D721Med (cell line): ENCODE data around the gene KLHDC3.
A peak's percentile ranks its signal among the peaks of the same experiment; 100 is the strongest.

Source experiments
- DNase-seq: peaks from one replicate; pipeline ENCODE4 v3.0.0; 2011; ENCODE audit warnings: low spot score; ENCODE audit not compliant: insufficient read length
- FAIRE-seq: peaks from 2 replicates; lab custom pipeline; 2011; peaks lifted over from hg19 to GRCh38; lab: Jason Lieb, UNC
- TF ChIP-seq, protein P1 (sequence below): IDR thresholded peaks from 2 replicates; pipeline ENCODE4 v1.5.1; 2012; ENCODE audit warnings: mild to moderate bottlenecking, control low read depth; ENCODE audit not compliant: insufficient read depth; ENCODE audit errors: missing control alignments

The KLHDC3 gene

DNA sequence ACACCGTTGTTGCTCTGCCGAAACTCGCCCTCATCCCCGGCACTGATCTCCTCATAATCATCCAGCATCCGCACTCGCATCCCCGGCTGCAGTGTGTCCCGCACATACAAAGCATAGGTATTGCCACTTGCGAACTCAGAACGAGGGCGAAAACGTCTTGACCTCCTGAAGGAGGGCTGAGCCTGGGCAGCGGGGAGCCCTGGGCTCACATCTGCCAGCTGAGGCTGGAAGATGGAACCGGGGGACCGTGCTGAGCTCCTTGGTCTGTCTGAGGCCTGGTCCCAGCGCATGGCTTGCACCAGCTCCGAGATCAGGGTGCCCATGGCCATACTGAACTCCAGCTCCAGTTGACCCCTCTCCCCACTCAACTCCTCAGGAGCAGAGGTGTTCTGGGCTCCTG lies 36.9 kb downstream of the KLHDC3 start:
- TF ChIP-seq, protein P1, sequence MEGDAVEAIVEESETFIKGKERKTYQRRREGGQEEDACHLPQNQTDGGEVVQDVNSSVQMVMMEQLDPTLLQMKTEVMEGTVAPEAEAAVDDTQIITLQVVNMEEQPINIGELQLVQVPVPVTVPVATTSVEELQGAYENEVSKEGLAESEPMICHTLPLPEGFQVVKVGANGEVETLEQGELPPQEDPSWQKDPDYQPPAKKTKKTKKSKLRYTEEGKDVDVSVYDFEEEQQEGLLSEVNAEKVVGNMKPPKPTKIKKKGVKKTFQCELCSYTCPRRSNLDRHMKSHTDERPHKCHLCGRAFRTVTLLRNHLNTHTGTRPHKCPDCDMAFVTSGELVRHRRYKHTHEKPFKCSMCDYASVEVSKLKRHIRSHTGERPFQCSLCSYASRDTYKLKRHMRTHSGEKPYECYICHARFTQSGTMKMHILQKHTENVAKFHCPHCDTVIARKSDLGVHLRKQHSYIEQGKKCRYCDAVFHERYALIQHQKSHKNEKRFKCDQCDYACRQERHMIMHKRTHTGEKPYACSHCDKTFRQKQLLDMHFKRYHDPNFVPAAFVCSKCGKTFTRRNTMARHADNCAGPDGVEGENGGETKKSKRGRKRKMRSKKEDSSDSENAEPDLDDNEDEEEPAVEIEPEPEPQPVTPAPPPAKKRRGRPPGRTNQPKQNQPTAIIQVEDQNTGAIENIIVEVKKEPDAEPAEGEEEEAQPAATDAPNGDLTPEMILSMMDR = no peak
- FAIRE-seq (no peak), DNase-seq (no peak)

DNA sequence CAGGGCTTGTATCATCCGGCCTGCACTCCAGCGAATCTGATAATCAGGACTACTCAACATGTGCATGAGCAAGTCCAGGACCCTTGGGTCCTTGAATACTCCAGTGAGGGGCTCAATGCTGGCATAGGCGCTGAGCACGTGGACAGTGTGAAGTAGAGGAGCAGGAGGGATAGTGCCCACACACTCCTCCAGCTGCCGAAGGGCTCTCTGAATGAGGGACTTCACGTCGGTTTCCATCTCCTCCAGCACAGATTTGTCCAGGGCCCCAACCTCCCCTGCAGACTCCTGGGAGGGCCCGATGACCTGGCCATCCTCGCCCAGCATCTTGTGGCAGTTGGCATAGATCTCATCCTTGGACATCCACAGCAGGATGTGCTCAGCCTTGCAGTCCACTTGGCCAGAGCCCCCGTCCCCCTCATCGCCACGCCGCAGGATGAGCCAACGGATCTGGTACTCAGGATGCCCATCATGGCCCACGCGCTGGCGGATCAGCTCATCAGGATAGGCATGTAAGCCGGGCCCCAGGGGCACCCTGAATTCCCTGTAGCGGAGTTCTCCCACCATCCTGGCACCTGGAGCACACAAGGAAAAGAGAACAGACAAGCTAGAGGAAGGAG lies 38.3 kb downstream of the KLHDC3 start:
- no peak for FAIRE-seq
- DNase-seq = no peak
- TF ChIP-seq, protein P1 = no peak

DNA sequence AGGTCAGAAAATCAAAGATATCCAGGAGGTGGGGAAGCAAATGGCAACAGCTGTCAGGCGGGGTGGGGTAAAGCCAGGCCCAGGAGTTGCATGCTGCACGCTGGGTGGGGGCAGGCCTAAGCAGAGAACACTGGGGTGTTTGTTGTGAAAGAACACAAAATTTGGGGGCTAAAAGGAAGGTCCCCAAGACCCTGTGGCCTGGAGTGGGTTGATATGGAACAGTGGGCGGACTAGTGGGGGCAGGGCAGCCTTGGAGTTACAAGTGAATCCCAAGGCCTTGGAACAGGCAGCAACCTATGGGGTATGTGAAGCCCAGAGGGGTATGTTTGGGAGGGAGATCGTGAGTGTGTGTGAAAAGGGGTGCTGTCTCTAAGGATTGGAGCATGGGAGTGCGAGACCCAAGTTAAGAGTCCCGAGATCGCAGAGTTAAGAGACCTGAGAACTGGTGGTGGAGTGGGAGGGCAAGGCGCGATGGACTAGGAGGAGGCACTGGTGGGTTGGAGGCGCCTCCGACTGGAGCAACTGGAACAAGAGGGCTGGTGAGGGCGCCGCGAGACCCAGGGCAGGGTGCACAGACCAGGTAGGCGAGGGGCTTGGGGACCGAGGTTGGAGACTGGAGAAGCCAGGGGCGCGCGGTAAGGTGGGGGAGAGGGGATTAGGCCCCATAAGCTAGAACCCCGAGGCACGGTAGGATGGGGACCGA lies 38.9 kb downstream of the KLHDC3 start:
- TF ChIP-seq, protein P1 = no peak
- DNase-seq (no peak), FAIRE-seq (no peak)

DNA sequence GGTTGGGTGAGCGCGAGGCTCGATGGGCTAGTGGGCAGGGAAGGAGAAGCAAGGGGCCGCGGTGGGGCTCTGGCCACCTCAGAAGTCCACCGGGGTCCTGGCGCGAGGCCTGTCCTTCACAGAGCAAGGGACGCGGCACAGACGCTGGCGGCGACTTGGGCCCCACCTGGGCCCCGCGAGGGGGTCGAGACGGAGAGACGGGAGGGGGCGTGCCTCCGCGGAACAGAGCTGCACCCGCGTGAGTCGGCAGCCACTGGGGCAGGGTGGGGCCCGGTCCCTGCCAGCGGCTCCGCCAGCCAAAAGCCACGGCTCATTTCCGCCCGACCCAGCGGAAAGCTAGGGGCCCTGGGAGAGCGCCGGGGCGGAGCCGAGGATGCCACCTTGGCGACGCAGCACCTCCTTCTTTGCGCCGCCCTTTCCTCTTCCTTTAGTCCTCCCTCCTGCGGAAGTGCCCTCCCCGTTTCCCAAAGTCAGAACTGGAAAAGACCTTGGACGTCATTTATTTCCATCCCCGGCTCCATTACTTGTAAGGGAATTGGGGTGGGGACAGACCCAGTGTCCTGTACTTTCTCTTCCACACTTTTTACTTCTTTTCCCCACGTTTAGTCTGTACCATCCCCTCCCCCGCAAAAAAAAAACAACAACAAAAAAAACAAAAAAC lies 39.6 kb downstream of the KLHDC3 start, which contains the start of gene CUL7:
CUL7 (minus strand) TSS at position 307 of the 661 bp plus-strand sequence. CDS start 1,063 bp downstream, outside the sequence.
- FAIRE-seq = no peak
- TF ChIP-seq, protein P1 = no peak
- DNase-seq = peak; percentile 100

DNA sequence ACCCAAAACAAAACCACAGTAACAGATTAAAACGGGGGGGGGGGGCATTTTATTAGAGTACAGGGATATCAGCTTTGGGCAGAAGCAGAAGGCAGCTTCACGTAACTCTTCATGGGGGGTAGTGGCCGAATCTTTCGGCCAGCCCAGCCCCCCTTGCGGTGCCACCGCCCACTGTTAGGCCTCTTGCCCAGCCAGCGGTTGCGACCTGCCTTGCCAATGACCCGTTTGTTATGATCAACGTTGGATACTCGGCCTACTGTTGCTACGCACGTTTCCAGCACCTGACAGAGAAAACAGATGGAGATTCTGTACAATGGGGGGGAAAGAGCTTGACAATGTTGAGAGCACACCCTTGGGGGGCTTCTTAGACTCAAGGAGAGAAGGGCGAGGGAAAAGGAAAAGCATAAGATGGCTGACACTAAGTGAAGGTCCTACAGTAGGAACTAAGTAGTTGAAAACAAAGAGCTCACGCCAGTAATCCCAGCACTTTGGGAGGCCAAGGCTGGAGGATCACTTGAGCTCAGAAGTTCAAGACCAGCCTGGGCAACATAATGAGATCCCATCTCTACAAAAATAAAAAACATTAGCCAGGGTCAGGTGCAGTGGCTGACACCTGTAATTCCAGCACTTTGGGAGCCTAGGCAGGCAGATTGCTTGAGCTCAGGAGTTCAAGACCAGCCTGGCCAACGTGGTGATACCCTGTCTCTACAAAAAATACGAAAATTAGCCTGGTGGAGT lies 40.3 kb downstream of the KLHDC3 start:
- TF ChIP-seq, protein P1 = no peak
- DNase-seq = no peak
- no peak for FAIRE-seq

DNA sequence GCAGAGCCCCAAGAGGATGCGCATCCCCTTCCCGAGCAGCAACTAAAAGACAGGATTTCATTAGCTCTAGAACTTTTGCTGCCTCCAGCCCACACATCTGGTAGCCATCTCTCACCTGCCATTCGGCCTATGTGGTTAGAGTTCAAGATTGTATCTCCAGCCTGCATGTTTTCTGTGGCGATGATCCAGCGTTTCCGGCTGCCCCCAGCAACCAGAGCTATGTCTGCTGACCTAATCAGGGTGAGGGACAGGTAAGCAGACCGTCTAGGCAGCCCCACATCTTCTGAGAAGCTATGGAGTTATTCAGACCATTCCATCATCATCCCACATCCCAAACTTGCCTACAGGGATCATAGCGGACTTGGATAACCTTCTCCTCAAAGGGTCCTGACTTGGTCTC lies 41.9 kb downstream of the KLHDC3 start:
- FAIRE-seq = no peak
- TF ChIP-seq, protein P1 = no peak
- no peak for DNase-seq
